ENCODE results near the gene TMEM43.

Gene TMEM43

GRCh38 chr3:14181253-14181652, 56.4 kb downstream of the TMEM43 start:
- no peak for FAIRE-seq

DNA sequence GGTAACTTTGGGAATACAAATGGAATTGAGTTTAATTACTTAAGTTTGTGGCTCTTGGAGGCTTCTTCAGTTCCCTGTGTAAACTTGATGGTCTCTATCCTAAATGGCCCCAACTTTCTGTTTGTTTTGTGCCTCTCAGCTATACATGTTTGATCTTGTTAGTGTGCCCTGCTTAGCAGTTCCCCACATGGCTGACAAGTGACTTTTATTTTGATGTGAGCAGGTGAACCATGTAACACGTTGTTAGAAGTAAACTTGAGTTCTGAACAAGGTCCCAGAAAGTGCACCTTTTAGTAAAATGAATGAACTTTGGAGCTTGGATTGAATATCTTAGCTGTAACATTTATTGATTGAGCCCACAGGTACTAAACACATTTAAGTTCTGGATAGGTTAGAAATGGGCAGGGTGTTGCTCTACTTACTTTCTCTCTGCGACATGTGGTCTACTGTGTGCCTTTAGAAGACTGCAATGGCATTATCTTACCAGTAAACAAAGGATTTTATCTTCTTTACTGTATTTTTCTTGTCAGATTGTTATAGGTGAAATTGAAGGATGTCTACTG, 58.2 kb downstream of the TMEM43 start:
- no peak for FAIRE-seq

- no peak for FAIRE-seq
Observed at GRCh38 chr3:14186854-14187458, 62.1 kb downstream of the TMEM43 start.

DNA sequence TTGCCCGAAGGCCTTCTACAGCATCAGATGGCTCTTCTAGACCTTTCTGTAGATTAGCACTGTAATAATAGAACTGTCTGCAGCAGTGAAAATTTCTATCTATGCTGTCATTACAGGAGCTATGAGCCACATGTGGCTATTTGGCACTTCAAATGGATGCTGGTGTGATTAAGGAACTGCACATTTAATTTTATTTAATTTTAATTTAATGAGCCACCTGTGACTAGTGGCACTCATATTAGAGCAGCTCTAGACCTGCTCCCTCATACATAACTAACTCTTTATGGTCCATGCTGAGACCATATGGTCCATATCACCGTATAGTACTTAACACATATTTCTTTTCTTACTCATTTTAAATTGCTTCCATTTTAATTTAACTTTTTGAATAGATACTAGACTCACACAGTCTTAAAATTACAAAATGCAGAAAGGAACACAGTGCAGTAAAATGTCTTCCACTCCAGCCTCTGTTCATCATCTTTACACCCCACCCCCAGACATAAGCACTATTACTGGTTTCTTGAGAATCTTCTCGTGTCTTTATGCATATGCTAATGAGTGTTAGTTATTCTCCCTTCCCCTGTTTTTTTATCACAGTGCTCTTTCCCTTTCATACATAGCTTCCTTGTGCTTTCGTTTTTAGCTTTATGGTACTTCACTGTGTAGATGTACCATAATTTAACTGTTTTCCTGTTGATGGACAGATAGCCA, 63.3 kb downstream of the TMEM43 start:
- no peak for FAIRE-seq
